ENCODE results near the gene KRT37. TPM values are rescaled to one million over a fixed set of nuclear protein-coding genes. Genes with fewer than 3 reads are reported as not detected.

Gene KRT37
- total RNA-seq, 1 experiment from 2014 or later: 3.2 TPM

DNA sequence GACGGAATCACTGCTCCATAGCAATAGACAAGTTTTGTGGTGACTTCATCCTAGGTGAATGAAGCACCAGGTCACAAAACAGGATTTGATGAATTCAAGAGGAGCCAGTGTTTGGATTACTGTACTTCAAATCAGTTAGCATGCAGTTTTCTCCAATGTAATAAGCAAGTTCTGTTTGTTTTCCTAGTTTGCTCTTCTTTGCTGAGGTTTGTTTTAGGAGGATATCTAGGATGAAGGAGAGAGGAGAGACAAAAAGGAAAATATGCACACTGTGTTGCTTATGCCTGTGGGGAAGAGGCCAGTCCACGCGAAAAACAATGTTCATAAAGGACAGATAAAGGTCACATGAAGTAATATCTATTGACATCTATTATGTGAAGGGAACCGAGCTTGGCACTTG lies 9.0 kb downstream of the KRT37 start:
- no peak for ATAC-seq
- BruUV-seq (replicated peaks): no TSS peak
- H3K4me1 ChIP-seq (ENCODE audit: insufficient read depth, low read length): peaks cover 41% of the 10 kb centered on the region

GRCh38 chr17:41413982-41414381 lies 10.4 kb downstream of the KRT37 start:
- no peaks in the 10 kb centered on the region for H3K27me3 ChIP-seq (ENCODE audit: low read length)
- no peak overlapping the region for H3K4me2 ChIP-seq (ENCODE audit: low read length)
- intact Hi-C loops (cut with micrococcal nuclease): no loop called here
- H3K9me2 ChIP-seq (replicated peaks; ENCODE audit: low read length): no peaks in the 10 kb centered on the region
- H3K79me2 ChIP-seq (ENCODE audit: low read length): no peaks in the 10 kb centered on the region
- no peak overlapping the region for H3K27ac ChIP-seq (ENCODE audit: low read length)
- H3K9ac ChIP-seq (ENCODE audit: low read length): no peak overlapping the region
- no peaks in the 10 kb centered on the region for H3F3A ChIP-seq (ENCODE audit: low read length, unreplicated experiment)
- TF ChIP-seq EZH2phosphoT487 (IDR thresholded peaks at IDR 0.05; ENCODE audit: borderline replicate concordance, low read length): no peak
- ATAC-seq (no peak), DNase-seq (no peak)
- BruUV-seq (replicated peaks): no TSS peak
- H3K4me3 ChIP-seq (ENCODE audit: low read length): no peak overlapping the region
- H2AFZ ChIP-seq (ENCODE audit: low read length): no peak overlapping the region
- POLR2A ChIA-PET (ENCODE audit: unreplicated experiment): no interaction called here
- H3K4me1 ChIP-seq (ENCODE audit: insufficient read depth, low read length): peaks cover 27% of the 10 kb centered on the region
- no peaks in the 10 kb centered on the region for H3K9me3 ChIP-seq (ENCODE audit: low read length)
- CTCF ChIA-PET: no interaction called here
- H4K20me1 ChIP-seq (ENCODE audit: low read length): no peaks in the 10 kb centered on the region
- H3K36me3 ChIP-seq (ENCODE audit: low read depth, low read length): no peaks in the 10 kb centered on the region

More for the DNA sequence above, 9.0 kb downstream of the KRT37 start:
- ChIA-PET POLR2A (ENCODE audit: unreplicated experiment) (no interaction called here), CTCF (no interaction called here)
- H3K9me2 ChIP-seq (replicated peaks; ENCODE audit: low read length): no peaks in the 10 kb centered on the region
- TF ChIP-seq, protein P1, sequence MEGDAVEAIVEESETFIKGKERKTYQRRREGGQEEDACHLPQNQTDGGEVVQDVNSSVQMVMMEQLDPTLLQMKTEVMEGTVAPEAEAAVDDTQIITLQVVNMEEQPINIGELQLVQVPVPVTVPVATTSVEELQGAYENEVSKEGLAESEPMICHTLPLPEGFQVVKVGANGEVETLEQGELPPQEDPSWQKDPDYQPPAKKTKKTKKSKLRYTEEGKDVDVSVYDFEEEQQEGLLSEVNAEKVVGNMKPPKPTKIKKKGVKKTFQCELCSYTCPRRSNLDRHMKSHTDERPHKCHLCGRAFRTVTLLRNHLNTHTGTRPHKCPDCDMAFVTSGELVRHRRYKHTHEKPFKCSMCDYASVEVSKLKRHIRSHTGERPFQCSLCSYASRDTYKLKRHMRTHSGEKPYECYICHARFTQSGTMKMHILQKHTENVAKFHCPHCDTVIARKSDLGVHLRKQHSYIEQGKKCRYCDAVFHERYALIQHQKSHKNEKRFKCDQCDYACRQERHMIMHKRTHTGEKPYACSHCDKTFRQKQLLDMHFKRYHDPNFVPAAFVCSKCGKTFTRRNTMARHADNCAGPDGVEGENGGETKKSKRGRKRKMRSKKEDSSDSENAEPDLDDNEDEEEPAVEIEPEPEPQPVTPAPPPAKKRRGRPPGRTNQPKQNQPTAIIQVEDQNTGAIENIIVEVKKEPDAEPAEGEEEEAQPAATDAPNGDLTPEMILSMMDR (conservative IDR thresholded peaks at IDR 0.05; ENCODE audit: low read depth, low read length): no peak
- no peak for TF ChIP-seq EZH2 (IDR thresholded peaks at IDR 0.05; ENCODE audit: low read length, unreplicated experiment)
- TF ChIP-seq EZH2phosphoT487 (IDR thresholded peaks at IDR 0.05; ENCODE audit: borderline replicate concordance, low read length): no peak
- no peak overlapping the region for H2AFZ ChIP-seq (ENCODE audit: low read length)
- no peaks in the 10 kb centered on the region for H3K36me3 ChIP-seq (ENCODE audit: low read depth, low read length)
- intact Hi-C loops (cut with micrococcal nuclease): no loop called here
- no peak overlapping the region for H3K4me2 ChIP-seq (ENCODE audit: low read length)
- no peaks in the 10 kb centered on the region for H3K9me3 ChIP-seq (ENCODE audit: low read length)
- no peak overlapping the region for H3K4me3 ChIP-seq (ENCODE audit: low read length)
- H3K27me3 ChIP-seq (ENCODE audit: low read length): no peaks in the 10 kb centered on the region
- H3F3A ChIP-seq (ENCODE audit: low read length, unreplicated experiment): no peaks in the 10 kb centered on the region
- H3K79me2 ChIP-seq (ENCODE audit: low read length): no peaks in the 10 kb centered on the region
- no peak overlapping the region for H3K27ac ChIP-seq (ENCODE audit: low read length)
- DNase-seq: no peak
- no peak overlapping the region for H3K9ac ChIP-seq (ENCODE audit: low read length)
- H4K20me1 ChIP-seq (ENCODE audit: low read length): no peaks in the 10 kb centered on the region

DNA sequence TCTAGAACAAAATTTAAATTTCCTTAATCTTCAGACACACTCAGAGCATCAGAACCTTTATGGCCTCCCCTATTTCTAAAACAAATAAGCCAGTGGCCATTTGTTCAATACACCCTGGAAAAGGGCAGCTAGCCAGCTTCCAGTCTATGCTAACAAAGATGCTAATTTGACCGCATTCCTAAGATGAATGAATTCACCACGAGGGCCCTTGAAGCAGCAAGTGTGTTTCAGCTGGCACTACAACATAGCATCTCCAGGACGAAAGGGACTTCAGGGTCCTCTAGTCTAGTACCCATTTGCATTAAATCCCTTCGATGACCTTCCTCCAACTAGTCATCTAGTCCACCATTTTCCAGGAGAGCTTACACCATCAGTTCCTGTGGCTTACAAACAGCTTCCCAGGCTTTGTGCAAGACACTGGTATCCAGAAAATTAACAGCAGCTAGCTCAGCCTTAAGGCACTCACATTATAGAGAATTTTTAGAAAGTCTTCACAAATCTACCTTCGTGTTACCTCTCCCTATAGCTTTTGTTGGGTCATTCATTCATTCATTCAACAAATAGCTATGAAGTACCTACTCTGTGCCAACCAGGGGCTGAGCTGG lies 10.9 kb downstream of the KRT37 start:
- peak; percentile 20 for DNase-seq
- no peak overlapping the region for H3K27ac ChIP-seq (ENCODE audit: low read length)
- no peak for TF ChIP-seq EZH2 (IDR thresholded peaks at IDR 0.05; ENCODE audit: low read length, unreplicated experiment)
- no peak for TF ChIP-seq EZH2phosphoT487 (IDR thresholded peaks at IDR 0.05; ENCODE audit: borderline replicate concordance, low read length)
- TF ChIP-seq, protein P1 (conservative IDR thresholded peaks at IDR 0.05; ENCODE audit: low read depth, low read length): no peak
- intact Hi-C loops (cut with micrococcal nuclease): no loop called here
- H3K9ac ChIP-seq (ENCODE audit: low read length): no peak overlapping the region
- BruUV-seq (replicated peaks): no TSS peak
- H3K9me2 ChIP-seq (replicated peaks; ENCODE audit: low read length): no peaks in the 10 kb centered on the region
- H3K79me2 ChIP-seq (ENCODE audit: low read length): no peaks in the 10 kb centered on the region
- H2AFZ ChIP-seq (ENCODE audit: low read length): no peak overlapping the region
- ATAC-seq: no peak
- peaks cover 22% of the 10 kb centered on the region for H3K4me1 ChIP-seq (ENCODE audit: insufficient read depth, low read length)
- ChIA-PET CTCF (interaction anchor here (0.6 kb wide), 1 partner anchor 137 kb away, joined by 4 read pairs; no protein-coding TSS in a partner anchor), POLR2A (ENCODE audit: unreplicated experiment) (no interaction called here)
- no peaks in the 10 kb centered on the region for H3F3A ChIP-seq (ENCODE audit: low read length, unreplicated experiment)
- no peak overlapping the region for H3K4me3 ChIP-seq (ENCODE audit: low read length)
- no peaks in the 10 kb centered on the region for H3K36me3 ChIP-seq (ENCODE audit: low read depth, low read length)
- H4K20me1 ChIP-seq (ENCODE audit: low read length): no peaks in the 10 kb centered on the region
- H3K4me2 ChIP-seq (ENCODE audit: low read length): no peak overlapping the region
- H3K27me3 ChIP-seq (ENCODE audit: low read length): no peaks in the 10 kb centered on the region
- H3K9me3 ChIP-seq (ENCODE audit: low read length): no peaks in the 10 kb centered on the region

All from PC-3 (cell line).